HepG2 (cell line): ENCODE measurements around the gene HNF1B. TPM values are rescaled to one million over a fixed set of nuclear protein-coding genes. Genes with fewer than 3 reads are reported as not detected.

ENCODE experiments used
- GATA4 ChIP-seq: sonication (generic); IDR thresholded peaks from 2 replicates; pipeline ENCODE4 v1.6.1; 2016; ENCODE audit warnings: antibody characterized with exemption, low read depth, borderline replicate concordance
- HHEX ChIP-seq: IDR thresholded peaks from 2 replicates; pipeline ENCODE4 v1.6.1; 2016; ENCODE audit warnings: control low read depth
- HIC2 ChIP-seq: sonication (generic); formaldehyde crosslinking; IDR thresholded peaks from 2 replicates; pipeline ENCODE4 v1.9.0; 2022; ENCODE audit warnings: low read depth, missing genetic modification reagents
- HOXD1 ChIP-seq: sonication (generic); formaldehyde crosslinking; IDR thresholded peaks from 2 replicates; pipeline ENCODE4 v1.5.0; 2020; ENCODE audit warnings: missing genetic modification reagents
- MAX ChIP-seq: IDR thresholded peaks from 2 replicates; pipeline ENCODE4 v1.6.1; 2012; ENCODE audit warnings: inconsistent platforms
- MIER2 ChIP-seq: IDR thresholded peaks from 2 replicates; pipeline ENCODE4 v1.6.1; 2016; ENCODE audit warnings: missing biosample characterization, missing genetic modification reagents
- MIER3 ChIP-seq: IDR thresholded peaks from 2 replicates; pipeline ENCODE4 v1.6.1; 2016; ENCODE audit warnings: missing compliant biosample characterization, borderline replicate concordance
- PHF21A ChIP-seq: sonication (generic); formaldehyde crosslinking; IDR thresholded peaks from 2 replicates; pipeline ENCODE4 v1.5.0; 2020; ENCODE audit warnings: mild to moderate bottlenecking, missing genetic modification reagents
- SMYD3 ChIP-seq: sonication (generic); formaldehyde crosslinking; IDR thresholded peaks from 2 replicates; pipeline ENCODE4 v1.8.1; 2023; ENCODE audit warnings: mild to moderate bottlenecking, missing genetic modification reagents
- STAT6 ChIP-seq: sonication (generic); formaldehyde crosslinking; IDR thresholded peaks from 2 replicates; pipeline ENCODE4 v1.4.0; 2020; ENCODE audit warnings: missing genetic modification reagents, mild to moderate bottlenecking, borderline replicate concordance
- TBX2 ChIP-seq: sonication (generic); formaldehyde crosslinking; IDR thresholded peaks from 2 replicates; pipeline ENCODE4 v1.5.0; 2020; ENCODE audit warnings: missing genetic modification reagents, mild to moderate bottlenecking, borderline replicate concordance
- TFAP4 ChIP-seq: sonication (generic); IDR thresholded peaks from 2 replicates; pipeline ENCODE4 v1.6.1; 2016; ENCODE audit warnings: low read depth, borderline replicate concordance
- ZBTB7B ChIP-seq: sonication (generic); formaldehyde crosslinking; IDR thresholded peaks from 2 replicates; pipeline ENCODE4 v1.4.0; 2020; ENCODE audit warnings: missing genetic modification reagents
- ZFP36L1 ChIP-seq: sonication (generic); formaldehyde crosslinking; IDR thresholded peaks from 2 replicates; pipeline ENCODE4 v1.8.0; 2022; ENCODE audit warnings: mild to moderate bottlenecking, missing genetic modification reagents, moderate library complexity
- ZIK1 ChIP-seq: sonication (generic); formaldehyde crosslinking; IDR thresholded peaks from 2 replicates; pipeline ENCODE4 v1.5.0; 2020; ENCODE audit warnings: mild to moderate bottlenecking, low read depth, missing genetic modification reagents, borderline replicate concordance
- ZKSCAN1 ChIP-seq: fragments of 150-350 bp; IDR thresholded peaks from 2 replicates; pipeline ENCODE4 v1.6.1; 2014; ENCODE audit warnings: low read length
- ZNF232 ChIP-seq: sonication (generic); formaldehyde crosslinking; IDR thresholded peaks from 2 replicates; pipeline ENCODE4 v1.4.0; 2020; ENCODE audit warnings: missing genetic modification reagents, borderline replicate concordance
- ZNF317 ChIP-seq: sonication (generic); formaldehyde crosslinking; IDR thresholded peaks from 2 replicates; pipeline ENCODE4 v1.5.0; 2020; ENCODE audit warnings: mild to moderate bottlenecking, missing genetic modification reagents
- ZNF580 ChIP-seq: IDR thresholded peaks from 2 replicates; pipeline ENCODE4 v1.6.1; 2016; ENCODE audit warnings: low read depth, borderline replicate concordance
- ZNF607 ChIP-seq: sonication (generic); formaldehyde crosslinking; IDR thresholded peaks from 2 replicates; pipeline ENCODE4 v1.5.1; 2020; ENCODE audit warnings: missing genetic modification reagents, mild to moderate bottlenecking, borderline replicate concordance
- polyA plus RNA-seq, 8 experiments: library from polyadenylated mRNA; depleted of rRNA in 3 of 8; stranded (reverse) in 7 of 8; unstranded in 1 of 8; fragments of >200 nt; fragmentation: Illumina TruSeq in 4 of 8; extraction: Trizol in 4 of 8; gene quantifications; 2 replicates each; pipeline versions ENCODE4 v1.2.1 to v1.2.3, GENCODE V29; 2011 to 2016; ENCODE audit warnings: low read depth in 4 of 8, missing spikeins in 1 of 8, mixed read lengths in 1 of 8; ENCODE audit not compliant: insufficient read depth in 1 of 8
- total RNA-seq, 5 experiments: library from RNA; depleted of rRNA; stranded (reverse); fragments of >200 nt; fragmentation: Illumina TruSeq; extraction: Trizol; gene quantifications; 2 replicates each; pipeline ENCODE4 v1.2.3, GENCODE V29; 2016; ENCODE audit warnings: low read depth in 1 of 5
- TF ChIP-seq, protein P1 (sequence below): IDR thresholded peaks from 2 replicates; pipeline ENCODE4 v1.6.1; 2016; ENCODE audit warnings: missing genetic modification reagents, missing compliant biosample characterization
- TF ChIP-seq, protein P2 (sequence below): sonication (generic); formaldehyde crosslinking; IDR thresholded peaks from 2 replicates; pipeline ENCODE4 v1.5.1; 2020; ENCODE audit warnings: mild to moderate bottlenecking, missing genetic modification reagents, moderate library complexity

HNF1B gene
- total and polyA plus RNA-seq, 2 of the 13 experiments (the other 11 are each of a cell fraction or from before 2014, with no cell fraction given) = 1.9 to 5.3 TPM

GRCh38 chr17:37676115-37676925 lies 68.5 kb downstream of the HNF1B start (continued):
- peak; percentile 55; the same call in 1 of the 2 replicates for TF ChIP-seq ZNF232 (CRISPR knock-in tag)
- TF ChIP-seq ZFP36L1 (CRISPR knock-in tag) = no peak
- TF ChIP-seq TFAP4 = peak; percentile 58; the same call in 1 of the 2 replicates
- peak; percentile 91; the same call in 1 of the 2 replicates for TF ChIP-seq TBX2
- TF ChIP-seq MIER2 (CRISPR knock-in tag) = no peak
- TF ChIP-seq, protein P1, sequence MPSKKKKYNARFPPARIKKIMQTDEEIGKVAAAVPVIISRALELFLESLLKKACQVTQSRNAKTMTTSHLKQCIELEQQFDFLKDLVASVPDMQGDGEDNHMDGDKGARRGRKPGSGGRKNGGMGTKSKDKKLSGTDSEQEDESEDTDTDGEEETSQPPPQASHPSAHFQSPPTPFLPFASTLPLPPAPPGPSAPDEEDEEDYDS (CRISPR knock-in tag) = peak; percentile 33; the same call in 1 of the 2 replicates
- TF ChIP-seq ZBTB7B (CRISPR knock-in tag) = peak; percentile 56; the same call in 1 of the 2 replicates
- TF ChIP-seq ZNF607 (CRISPR knock-in tag) = no peak
- TF ChIP-seq GATA4 = no peak
- no peak for TF ChIP-seq ZIK1 (CRISPR knock-in tag)
- peak; percentile 95 for TF ChIP-seq ZNF317 (CRISPR knock-in tag)
- TF ChIP-seq HOXD1 (CRISPR knock-in tag) = 0 out of 2 replicates have a peak, but pooled peaks have one; percentile 40
- TF ChIP-seq HHEX (CRISPR knock-in tag) = peak; percentile 52; the same call in 1 of the 2 replicates
- TF ChIP-seq MAX = peak; percentile 48
- TF ChIP-seq PHF21A = peak; percentile 83
- no peak for TF ChIP-seq ZKSCAN1
- TF ChIP-seq MIER3 = peak; percentile 66; the same call in 1 of the 2 replicates
- no peak for TF ChIP-seq SMYD3 (CRISPR knock-in tag)
- TF ChIP-seq STAT6 (CRISPR knock-in tag) = no peak
- TF ChIP-seq, protein P2, sequence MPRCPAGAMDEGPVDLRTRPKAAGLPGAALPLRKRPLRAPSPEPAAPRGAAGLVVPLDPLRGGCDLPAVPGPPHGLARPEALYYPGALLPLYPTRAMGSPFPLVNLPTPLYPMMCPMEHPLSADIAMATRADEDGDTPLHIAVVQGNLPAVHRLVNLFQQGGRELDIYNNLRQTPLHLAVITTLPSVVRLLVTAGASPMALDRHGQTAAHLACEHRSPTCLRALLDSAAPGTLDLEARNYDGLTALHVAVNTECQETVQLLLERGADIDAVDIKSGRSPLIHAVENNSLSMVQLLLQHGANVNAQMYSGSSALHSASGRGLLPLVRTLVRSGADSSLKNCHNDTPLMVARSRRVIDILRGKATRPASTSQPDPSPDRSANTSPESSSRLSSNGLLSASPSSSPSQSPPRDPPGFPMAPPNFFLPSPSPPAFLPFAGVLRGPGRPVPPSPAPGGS (CRISPR knock-in tag) = peak; percentile 49; the same call in 1 of the 2 replicates
- peak; percentile 48 for TF ChIP-seq HIC2
- peak; percentile 48; the same call in 1 of the 2 replicates for TF ChIP-seq ZNF580
